T follicular helper cell (primary cell): ENCODE results near the gene EPGN.
"Not testable (repeated sequence)": the region's sequence is repeated elsewhere in the genome, so short reads cannot be mapped to it uniquely, and the experiment has no call there.

ENCODE experiments used
- DNase-seq: peaks from one replicate; pipeline ENCODE4 v3.0.0-alpha.2; 2020; ENCODE audit warnings: low read depth

Gene EPGN

GRCh38 chr4:74339501-74339900 is 31.2 kb downstream of the EPGN start:
- no peak for DNase-seq

- DNase-seq: not testable (repeated sequence)
Observed at GRCh38 chr4:74340421-74340820, 32.2 kb downstream of the EPGN start.

GRCh38 chr4:74344031-74344430 is 35.8 kb downstream of the EPGN start:
- no peak for DNase-seq

GRCh38 chr4:74353858-74354257 is 45.6 kb downstream of the EPGN start:
- DNase-seq: no peak

- DNase-seq: no peak
Observed at GRCh38 chr4:74357965-74358364, 49.7 kb downstream of the EPGN start.

GRCh38 chr4:74361671-74362070 is 53.4 kb downstream of the EPGN start:
- DNase-seq: no peak

GRCh38 chr4:74362347-74362746 is 54.1 kb downstream of the EPGN start:
- DNase-seq: no peak

GRCh38 chr4:74364256-74364651 is 56.0 kb downstream of the EPGN start:
- DNase-seq: no peak

- DNase-seq: no peak
Observed at GRCh38 chr4:74364652-74365491, 56.6 kb downstream of the EPGN start, which contains the start of gene EREG. EREG (plus strand) TSS chr4:74365145; CDS start chr4:74365309, 164 bp downstream.

GRCh38 chr4:74365761-74366160 is 57.5 kb downstream of the EPGN start:
- no peak for DNase-seq
